Body of pancreas (tissue), 4 donors: ENCODE data around the gene FBRSL1. TPM values are rescaled to one million over a fixed set of nuclear protein-coding genes. Genes with fewer than 3 reads are reported as not detected.

Experiments used
- ATAC-seq: fragments of 150-250 bp; one replicate; pipeline ENCODE4 v1.9.1; 2016
- DNase-seq, 4 donors: peaks; one replicate each; pipeline ENCODE4 v3.0.0-alpha.2; 2019
- H3K27ac ChIP-seq, 4 donors: fragments of 200-600 bp; sonication (generic); 1 replicate in 3 of 4; 2 replicates in 1 of 4; pipeline versions ENCODE4 v1.5.1 to v1.6.1; 2016 to 2019; ENCODE audit warnings: mild to moderate bottlenecking in 1 of 4, mixed read lengths in 1 of 4, moderate library complexity in 1 of 4
- H3K27me3 ChIP-seq, 2 donors: fragments of 200-600 bp; sonication (generic); one replicate each; pipeline ENCODE4 v1.6.0; 2016; ENCODE audit warnings: mild to moderate bottlenecking in 1 of 2
- H3K36me3 ChIP-seq, 2 donors: fragments of 200-600 bp; sonication (generic); replicated peaks in 1 of 2; 2 replicates each; pipeline ENCODE4 v1.5.1; 2016; ENCODE audit warnings: low read depth in 2 of 2; ENCODE audit not compliant: insufficient read depth in 1 of 2
- H3K4me1 ChIP-seq: fragments of 200-600 bp; sonication (generic); one replicate; pipeline ENCODE4 v1.6.0; 2016
- H3K4me3 ChIP-seq, 2 donors: fragments of 200-600 bp; sonication (generic); 1 replicate in 1 of 2; 2 replicates in 1 of 2; pipeline ENCODE4 v1.5.1; 2016 to 2019
- H3K9me3 ChIP-seq, 3 donors: fragments of 200-600 bp; sonication (generic); 1 replicate in 2 of 3; 2 replicates in 1 of 3; pipeline ENCODE4 v1.5.1; 2016
- POLR2A ChIP-seq, 3 donors: fragments of 450-650 bp; IDR thresholded peaks; one replicate each; pipeline ENCODE4 v1.6.1; 2016; ENCODE audit warnings: antibody characterized with exemption in 3 of 3, mild to moderate bottlenecking in 2 of 3
- WGBS, 2 donors: methylation state at CpG; one replicate each; pipeline ENCODE4 v1.1.5; 2017; 5-methylcytosine and 5-hydroxymethylcytosine counted together
- intact Hi-C: fragments of 100-400 bp; cut with DNase I; formaldehyde crosslinking; loops from one replicate; pipeline ENCODE4 v1.15.1; 2023
- total RNA-seq, 2 donors: library from RNA; depleted of rRNA; stranded (reverse); fragments of >200 nt; gene quantifications; one replicate each; pipeline ENCODE4 v1.1.0, GENCODE V29; 2016
- TF ChIP-seq, protein P1 (sequence below), 7 experiments: fragments of 450-650 bp in 4 of 7; fragments of 200-600 bp in 3 of 7; sonication (generic) in 3 of 7; IDR thresholded peaks; one replicate each; pipeline ENCODE4 v1.5.1; 2016 to 2019; ENCODE audit warnings: antibody characterized with exemption in 7 of 7

FBRSL1 gene
- total RNA-seq, 2 donors from 2014 or later, result 29.8 to 50.1 TPM

DNA sequence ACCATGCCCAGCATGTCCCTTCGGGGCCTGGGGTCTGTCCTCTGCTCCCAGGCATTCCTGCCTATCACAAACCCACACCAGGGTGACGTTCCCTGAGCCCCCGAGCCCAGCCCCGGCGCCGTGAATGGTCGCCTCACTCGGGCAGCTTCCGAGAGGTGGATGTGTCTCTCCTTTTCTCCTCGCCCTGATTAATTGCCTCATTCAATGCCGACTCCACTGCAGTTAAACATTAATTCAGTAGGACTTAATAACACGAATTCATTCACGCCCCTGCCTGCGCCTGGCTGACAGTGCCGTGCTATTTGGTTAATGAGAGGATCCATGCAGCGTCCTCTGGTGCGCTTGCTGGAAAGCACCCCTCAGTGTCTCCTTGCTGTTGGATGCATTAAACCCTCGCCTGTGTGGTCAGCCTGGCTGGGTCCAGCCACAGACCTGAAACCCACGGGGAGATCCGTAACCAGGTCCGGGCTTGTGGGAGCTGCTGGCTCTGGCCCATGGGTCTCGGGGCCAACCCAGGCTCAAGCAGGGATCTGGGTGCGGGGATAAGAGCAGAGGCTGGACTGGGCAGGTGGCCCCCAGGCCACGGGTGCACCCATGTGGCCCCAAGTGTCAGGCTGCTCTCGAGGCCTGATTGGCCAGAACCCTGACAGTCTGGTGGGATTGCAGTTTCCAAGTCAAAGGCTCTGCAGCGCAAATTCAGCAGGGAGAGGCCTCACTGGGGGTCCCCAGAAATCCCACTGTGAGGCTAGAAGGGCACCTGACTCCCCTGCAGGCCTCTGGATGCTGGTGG, 55.4 kb downstream of the FBRSL1 start:
- TF ChIP-seq, protein P1, sequence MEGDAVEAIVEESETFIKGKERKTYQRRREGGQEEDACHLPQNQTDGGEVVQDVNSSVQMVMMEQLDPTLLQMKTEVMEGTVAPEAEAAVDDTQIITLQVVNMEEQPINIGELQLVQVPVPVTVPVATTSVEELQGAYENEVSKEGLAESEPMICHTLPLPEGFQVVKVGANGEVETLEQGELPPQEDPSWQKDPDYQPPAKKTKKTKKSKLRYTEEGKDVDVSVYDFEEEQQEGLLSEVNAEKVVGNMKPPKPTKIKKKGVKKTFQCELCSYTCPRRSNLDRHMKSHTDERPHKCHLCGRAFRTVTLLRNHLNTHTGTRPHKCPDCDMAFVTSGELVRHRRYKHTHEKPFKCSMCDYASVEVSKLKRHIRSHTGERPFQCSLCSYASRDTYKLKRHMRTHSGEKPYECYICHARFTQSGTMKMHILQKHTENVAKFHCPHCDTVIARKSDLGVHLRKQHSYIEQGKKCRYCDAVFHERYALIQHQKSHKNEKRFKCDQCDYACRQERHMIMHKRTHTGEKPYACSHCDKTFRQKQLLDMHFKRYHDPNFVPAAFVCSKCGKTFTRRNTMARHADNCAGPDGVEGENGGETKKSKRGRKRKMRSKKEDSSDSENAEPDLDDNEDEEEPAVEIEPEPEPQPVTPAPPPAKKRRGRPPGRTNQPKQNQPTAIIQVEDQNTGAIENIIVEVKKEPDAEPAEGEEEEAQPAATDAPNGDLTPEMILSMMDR (IDR thresholded peaks at IDR 0.05), result peak in 1 of 7 experiments; percentile 6
- TF ChIP-seq POLR2A (IDR thresholded peaks at IDR 0.05), result no peak
- ATAC-seq (peak; percentile 42), DNase-seq (peak in 2 of 4 donors; percentile 28 to 31)
- Histone ChIP-seq H3K4me3 (no peak overlapping the region), H3K9me3 (no peaks in the 10 kb centered on the region), H3K36me3 (no peaks in the 10 kb centered on the region), H3K27ac (no peak overlapping the region), H3K27me3 (no peaks in the 10 kb centered on the region), H3K4me1 (peaks cover 13% of the 10 kb centered on the region)
- intact Hi-C loops, result no loop called here
- WGBS, 2 donors, result 55 to 69% methylated on average over 18 to 26 of the region's 26 CpGs

DNA sequence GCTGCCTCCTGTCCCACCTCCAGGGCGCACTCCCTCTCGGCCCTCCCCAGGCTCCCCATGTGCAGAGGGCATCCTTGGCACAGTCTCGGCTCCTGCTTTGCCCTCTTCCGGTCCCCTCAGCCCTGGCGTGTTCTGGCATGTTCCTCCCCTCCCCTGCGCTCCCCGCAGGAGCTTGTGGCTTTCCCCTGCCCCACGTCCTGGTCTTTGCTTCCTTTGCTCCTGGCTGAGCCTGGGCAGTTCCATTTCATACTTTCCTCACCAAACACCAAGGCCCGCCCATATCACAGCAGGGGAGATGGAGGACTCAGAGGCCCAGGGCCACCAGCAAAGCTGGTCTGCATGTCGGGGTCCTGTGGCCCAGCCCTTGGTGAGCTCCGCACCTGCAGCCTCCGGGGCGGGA, 56.0 kb downstream of the FBRSL1 start:
- Histone ChIP-seq H3K4me1 (peaks cover 13% of the 10 kb centered on the region), H3K36me3 (no peaks in the 10 kb centered on the region), H3K27ac (no peak overlapping the region), H3K27me3 (no peaks in the 10 kb centered on the region), H3K9me3 (no peaks in the 10 kb centered on the region), H3K4me3 (no peak overlapping the region)
- DNase-seq (no peak), ATAC-seq (no peak)
- WGBS, 2 donors, result 94 to 97% methylated on average over 10 to 13 of the region's 13 CpGs
- intact Hi-C loops, result no loop called here
- no peak for TF ChIP-seq POLR2A (IDR thresholded peaks at IDR 0.05)
- TF ChIP-seq, protein P1 (IDR thresholded peaks at IDR 0.05), result no peak

DNA sequence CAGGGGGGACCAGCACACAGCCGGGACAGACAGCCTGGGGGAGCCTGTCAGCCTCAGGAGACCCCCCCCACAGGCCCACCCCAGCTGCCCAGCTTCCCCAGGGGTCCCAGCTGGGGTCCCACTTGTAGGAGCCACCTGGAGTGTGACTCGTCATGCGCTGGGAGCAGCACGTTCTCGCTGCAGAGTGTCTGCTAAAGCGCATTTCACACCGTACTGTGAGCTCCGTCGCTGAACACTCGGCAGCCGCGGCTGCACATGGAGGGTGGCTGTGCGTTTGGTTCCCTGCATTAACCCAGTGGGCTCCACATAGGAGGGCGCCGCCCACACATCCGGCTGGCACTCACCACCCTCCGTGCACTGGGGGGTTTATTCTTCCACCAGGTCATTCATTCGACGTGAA, 56.7 kb downstream of the FBRSL1 start:
- DNase-seq (no peak), ATAC-seq (no peak)
- intact Hi-C loops, result no loop called here
- Histone ChIP-seq H3K4me3 (no peak overlapping the region), H3K4me1 (peaks cover 13% of the 10 kb centered on the region), H3K9me3 (no peaks in the 10 kb centered on the region), H3K27me3 (no peaks in the 10 kb centered on the region), H3K36me3 (no peaks in the 10 kb centered on the region), H3K27ac (no peak overlapping the region)
- 91 to 100% methylated on average over 2 to 18 of the region's 19 CpGs for WGBS, 2 donors
- TF ChIP-seq, protein P1 (IDR thresholded peaks at IDR 0.05), result no peak
- TF ChIP-seq POLR2A (IDR thresholded peaks at IDR 0.05), result no peak

DNA sequence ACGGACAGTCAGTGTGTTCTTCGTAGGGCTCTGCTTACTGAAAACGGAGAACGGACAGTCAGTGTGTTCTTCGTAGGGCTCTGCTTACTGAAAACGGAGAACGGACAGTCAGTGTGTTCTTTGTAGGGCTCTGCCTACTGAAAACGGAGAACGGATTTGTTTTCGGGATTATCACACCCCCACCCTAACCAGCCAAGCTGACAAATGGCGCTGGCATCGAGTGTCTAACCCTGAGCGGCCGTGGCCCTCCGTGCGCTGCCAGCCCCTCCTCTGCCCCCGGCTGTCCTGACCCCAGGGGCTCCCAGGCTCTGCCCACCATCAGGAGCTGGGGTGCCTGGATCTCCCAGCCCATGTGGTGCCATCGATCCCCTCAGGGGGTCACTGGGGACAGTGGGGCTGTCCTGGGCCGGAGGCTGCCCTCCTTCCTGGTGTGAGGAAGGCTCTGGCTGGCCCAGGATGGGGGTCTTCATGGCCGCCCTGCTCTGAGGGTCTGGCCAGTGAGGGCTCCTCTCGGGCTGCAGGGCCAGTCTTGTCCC, 57.3 kb downstream of the FBRSL1 start:
- ATAC-seq, result no peak
- no peak overlapping the region for H3K4me3 ChIP-seq
- no peaks in the 10 kb centered on the region for H3K27me3 ChIP-seq
- H3K9me3 ChIP-seq, result no peaks in the 10 kb centered on the region
- H3K4me1 ChIP-seq, result peaks cover 13% of the 10 kb centered on the region
- no peak for DNase-seq
- H3K27ac ChIP-seq, result no peak overlapping the region
- TF ChIP-seq, protein P1 (IDR thresholded peaks at IDR 0.05), result no peak
- no peak for TF ChIP-seq POLR2A (IDR thresholded peaks at IDR 0.05)
- 90 to 91% methylated on average over 12 to 19 of the region's 21 CpGs for WGBS, 2 donors
- no peaks in the 10 kb centered on the region for H3K36me3 ChIP-seq
- intact Hi-C loops, result no loop called here
